Neutrophil (primary cell): ENCODE results near the gene SEMA6A.

Experiments
- H3K27ac ChIP-seq: fragments of 200-600 bp; sonication (generic); 2 replicates; pipeline ENCODE4 v1.5.1; 2016; ENCODE audit warnings: mild to moderate bottlenecking, moderate library complexity
- H3K27me3 ChIP-seq: fragments of 200-600 bp; sonication (generic); 2 replicates; pipeline ENCODE4 v1.6.0; 2016; ENCODE audit warnings: mild to moderate bottlenecking
- H3K36me3 ChIP-seq: fragments of 200-600 bp; sonication (generic); 2 replicates; pipeline ENCODE4 v1.5.1; 2017
- H3K4me1 ChIP-seq, 2 experiments: fragments of 200-600 bp in 1 of 2; sonication (generic) in 1 of 2; 1 replicate in 1 of 2; 2 replicates in 1 of 2; pipeline versions ENCODE4 v1.5.1 to v1.6.1; 2013 to 2016; ENCODE audit warnings: low read depth in 1 of 2, low read length in 1 of 2, mild to moderate bottlenecking in 1 of 2, moderate library complexity in 1 of 2; ENCODE audit not compliant: control insufficient read depth in 1 of 2, insufficient read depth in 1 of 2
- H3K4me3 ChIP-seq, 2 experiments: fragments of 200-600 bp in 1 of 2; sonication (generic) in 1 of 2; 1 replicate in 1 of 2; 2 replicates in 1 of 2; pipeline ENCODE4 v1.5.1; 2013 to 2016; ENCODE audit warnings: low read depth in 1 of 2, low read length in 1 of 2, mild to moderate bottlenecking in 1 of 2, moderate library complexity in 1 of 2
- H3K9me3 ChIP-seq: fragments of 200-600 bp; sonication (generic); 2 replicates; pipeline ENCODE4 v1.5.1; 2016
- TF ChIP-seq, protein P1 (sequence below): fragments of 200-600 bp; sonication (generic); IDR thresholded peaks from 2 replicates; pipeline ENCODE4 v1.5.1; 2016; ENCODE audit warnings: antibody characterized with exemption

Gene SEMA6A

DNA sequence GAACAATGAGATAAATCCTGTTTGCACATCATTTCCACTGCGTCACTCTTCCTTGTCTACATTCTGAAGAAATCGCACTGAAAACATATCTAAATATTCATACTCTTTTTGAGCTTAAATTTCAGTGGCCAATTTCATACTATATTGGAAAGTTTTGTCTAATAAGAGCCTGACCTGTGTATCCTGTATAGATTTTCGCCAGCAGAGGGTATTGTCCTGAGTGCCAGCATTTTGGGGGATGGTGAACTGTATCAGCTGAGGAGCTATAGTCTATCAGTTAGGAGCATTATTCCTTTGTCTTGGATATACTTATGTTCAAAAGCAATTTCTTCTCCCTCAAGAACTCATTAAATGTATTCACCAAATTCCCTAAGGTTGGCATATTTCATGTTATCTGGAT, 102.3 kb downstream of the SEMA6A start:
- H3K36me3 ChIP-seq, result no peaks in the 10 kb centered on the region
- no peak overlapping the region for H3K4me3 ChIP-seq
- H3K4me1 ChIP-seq, result no peaks in the 10 kb centered on the region
- peaks cover 12% of the 10 kb centered on the region for H3K9me3 ChIP-seq
- TF ChIP-seq, protein P1, sequence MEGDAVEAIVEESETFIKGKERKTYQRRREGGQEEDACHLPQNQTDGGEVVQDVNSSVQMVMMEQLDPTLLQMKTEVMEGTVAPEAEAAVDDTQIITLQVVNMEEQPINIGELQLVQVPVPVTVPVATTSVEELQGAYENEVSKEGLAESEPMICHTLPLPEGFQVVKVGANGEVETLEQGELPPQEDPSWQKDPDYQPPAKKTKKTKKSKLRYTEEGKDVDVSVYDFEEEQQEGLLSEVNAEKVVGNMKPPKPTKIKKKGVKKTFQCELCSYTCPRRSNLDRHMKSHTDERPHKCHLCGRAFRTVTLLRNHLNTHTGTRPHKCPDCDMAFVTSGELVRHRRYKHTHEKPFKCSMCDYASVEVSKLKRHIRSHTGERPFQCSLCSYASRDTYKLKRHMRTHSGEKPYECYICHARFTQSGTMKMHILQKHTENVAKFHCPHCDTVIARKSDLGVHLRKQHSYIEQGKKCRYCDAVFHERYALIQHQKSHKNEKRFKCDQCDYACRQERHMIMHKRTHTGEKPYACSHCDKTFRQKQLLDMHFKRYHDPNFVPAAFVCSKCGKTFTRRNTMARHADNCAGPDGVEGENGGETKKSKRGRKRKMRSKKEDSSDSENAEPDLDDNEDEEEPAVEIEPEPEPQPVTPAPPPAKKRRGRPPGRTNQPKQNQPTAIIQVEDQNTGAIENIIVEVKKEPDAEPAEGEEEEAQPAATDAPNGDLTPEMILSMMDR, result no peak
- no peaks in the 10 kb centered on the region for H3K27me3 ChIP-seq
- H3K27ac ChIP-seq, result no peak overlapping the region

GRCh38 chr5:116469631-116470030, 105.0 kb downstream of the SEMA6A start:
- no peak overlapping the region for H3K27ac ChIP-seq
- TF ChIP-seq, protein P1, result no peak
- H3K9me3 ChIP-seq, result no peaks in the 10 kb centered on the region
- H3K4me3 ChIP-seq, result no peak overlapping the region
- no peaks in the 10 kb centered on the region for H3K4me1 ChIP-seq
- no peaks in the 10 kb centered on the region for H3K36me3 ChIP-seq
- no peaks in the 10 kb centered on the region for H3K27me3 ChIP-seq

DNA sequence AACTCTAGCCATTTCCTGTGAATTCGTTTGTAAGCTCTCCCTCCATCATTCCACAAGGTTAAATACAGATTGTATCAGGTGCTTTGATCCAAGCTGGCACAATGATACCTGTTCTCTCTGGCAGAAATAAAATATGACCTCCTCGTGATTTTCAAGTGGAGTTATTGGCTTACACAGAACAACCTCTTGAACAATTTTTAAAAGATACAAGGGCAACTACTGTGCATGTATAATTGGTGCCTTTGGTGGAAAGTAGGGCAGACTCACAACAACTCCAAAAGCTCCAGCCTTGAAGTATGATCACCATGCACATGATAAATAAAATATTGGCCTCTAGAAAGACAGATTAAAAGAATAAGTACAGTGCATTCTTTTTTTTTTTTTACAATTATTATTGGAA, 106.0 kb downstream of the SEMA6A start:
- H3K27me3 ChIP-seq, result no peaks in the 10 kb centered on the region
- H3K4me1 ChIP-seq, result no peaks in the 10 kb centered on the region
- TF ChIP-seq, protein P1, result no peak
- H3K9me3 ChIP-seq, result no peaks in the 10 kb centered on the region
- H3K36me3 ChIP-seq, result no peaks in the 10 kb centered on the region
- H3K4me3 ChIP-seq, result no peak overlapping the region
- no peak overlapping the region for H3K27ac ChIP-seq

DNA sequence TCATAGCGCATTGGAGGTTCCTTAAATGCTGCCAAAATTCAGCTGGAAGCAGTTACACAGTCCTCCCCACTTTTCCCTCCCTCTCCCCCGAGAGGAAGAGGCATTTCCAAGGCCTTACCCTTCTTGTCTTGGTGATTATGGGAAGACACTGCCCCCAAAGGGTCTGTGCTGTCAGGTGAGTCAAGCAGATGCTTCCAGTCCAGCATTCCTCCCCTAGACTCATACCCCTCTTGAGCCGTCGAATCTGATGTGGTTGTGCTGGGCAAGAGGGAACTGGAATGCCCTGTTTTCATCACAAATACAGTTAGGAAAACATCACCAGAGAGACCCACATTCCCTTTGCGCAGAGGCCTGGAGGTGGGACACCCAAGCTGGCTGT, 107.2 kb downstream of the SEMA6A start:
- TF ChIP-seq, protein P1, result no peak
- Histone ChIP-seq H3K4me1 (no peaks in the 10 kb centered on the region), H3K4me3 (no peak overlapping the region), H3K27me3 (no peaks in the 10 kb centered on the region), H3K36me3 (no peaks in the 10 kb centered on the region), H3K9me3 (no peaks in the 10 kb centered on the region), H3K27ac (no peak overlapping the region)

GRCh38 chr5:116466727-116467464, 107.7 kb downstream of the SEMA6A start:
- Histone ChIP-seq H3K9me3 (no peaks in the 10 kb centered on the region), H3K27me3 (no peaks in the 10 kb centered on the region), H3K4me1 (no peaks in the 10 kb centered on the region), H3K36me3 (no peaks in the 10 kb centered on the region), H3K4me3 (no peak overlapping the region), H3K27ac (no peak overlapping the region)
- TF ChIP-seq, protein P1, result no peak
